COR-L47 (cell line): ENCODE data around the gene CLDND2.

ENCODE experiments used
- DNase-seq: peaks from one replicate; lab custom pipeline; 2025; lab: John Stamatoyannopoulos, UW

Gene CLDND2

DNA sequence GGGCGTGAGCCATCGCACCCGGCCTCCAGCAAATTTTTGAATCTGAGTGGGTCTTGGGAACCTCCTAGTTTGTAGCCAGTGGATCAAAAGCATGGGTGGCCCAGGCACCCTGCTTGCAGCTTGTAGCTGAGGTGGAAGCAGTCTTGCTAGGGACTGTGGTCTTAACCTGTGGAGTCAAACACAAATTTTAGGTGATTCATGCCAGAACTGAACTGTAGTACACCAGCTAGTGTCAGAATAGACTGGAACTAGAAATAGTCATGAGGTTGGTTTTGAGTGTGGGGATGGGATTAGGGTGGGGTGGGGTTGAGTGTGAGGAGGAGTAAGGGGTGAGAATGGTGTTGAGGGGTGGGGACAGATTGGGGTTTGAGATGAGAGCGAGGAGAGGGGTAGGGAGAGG lies 13.2 kb upstream of the CLDND2 start:
- no peak for DNase-seq

DNA sequence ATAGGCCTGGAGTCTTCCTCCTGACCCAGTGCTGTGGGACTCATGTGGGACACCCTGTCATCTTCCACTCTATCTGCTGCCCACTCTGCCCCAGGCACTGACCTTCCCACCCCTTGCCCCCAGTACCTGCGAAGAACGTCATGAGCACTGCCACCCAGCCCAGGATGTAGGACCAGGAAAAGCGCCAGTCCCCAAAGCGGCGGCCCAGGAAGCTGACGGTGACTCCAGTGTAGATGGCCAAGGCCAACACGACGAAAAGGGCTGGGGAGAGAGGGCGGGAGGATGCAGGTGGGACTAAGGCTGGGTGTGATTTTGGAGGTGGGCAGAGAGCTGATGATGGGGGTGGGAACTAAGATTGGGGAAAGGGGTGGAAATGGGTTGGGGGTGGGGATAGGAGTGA lies 11.6 kb upstream of the CLDND2 start:
- DNase-seq = no peak

DNA sequence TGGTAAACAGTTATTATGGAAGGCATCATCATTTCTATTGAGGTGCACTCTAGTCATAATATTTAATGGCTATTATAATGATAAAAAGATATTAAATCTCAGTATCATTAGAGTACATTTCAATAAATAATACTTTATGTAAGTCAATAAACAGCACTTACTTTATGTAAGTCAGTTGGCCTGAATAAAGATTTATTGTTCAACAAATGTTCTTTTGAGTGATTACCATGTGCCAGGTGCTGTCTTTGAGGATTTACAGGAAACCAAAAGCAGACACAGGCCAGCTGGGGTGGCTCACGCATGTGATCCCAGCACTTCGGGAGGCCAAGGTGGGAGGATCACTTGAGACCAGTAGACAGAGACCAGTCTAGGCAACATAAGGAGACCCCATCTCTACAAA lies 8.6 kb upstream of the CLDND2 start:
- DNase-seq = no peak

DNA sequence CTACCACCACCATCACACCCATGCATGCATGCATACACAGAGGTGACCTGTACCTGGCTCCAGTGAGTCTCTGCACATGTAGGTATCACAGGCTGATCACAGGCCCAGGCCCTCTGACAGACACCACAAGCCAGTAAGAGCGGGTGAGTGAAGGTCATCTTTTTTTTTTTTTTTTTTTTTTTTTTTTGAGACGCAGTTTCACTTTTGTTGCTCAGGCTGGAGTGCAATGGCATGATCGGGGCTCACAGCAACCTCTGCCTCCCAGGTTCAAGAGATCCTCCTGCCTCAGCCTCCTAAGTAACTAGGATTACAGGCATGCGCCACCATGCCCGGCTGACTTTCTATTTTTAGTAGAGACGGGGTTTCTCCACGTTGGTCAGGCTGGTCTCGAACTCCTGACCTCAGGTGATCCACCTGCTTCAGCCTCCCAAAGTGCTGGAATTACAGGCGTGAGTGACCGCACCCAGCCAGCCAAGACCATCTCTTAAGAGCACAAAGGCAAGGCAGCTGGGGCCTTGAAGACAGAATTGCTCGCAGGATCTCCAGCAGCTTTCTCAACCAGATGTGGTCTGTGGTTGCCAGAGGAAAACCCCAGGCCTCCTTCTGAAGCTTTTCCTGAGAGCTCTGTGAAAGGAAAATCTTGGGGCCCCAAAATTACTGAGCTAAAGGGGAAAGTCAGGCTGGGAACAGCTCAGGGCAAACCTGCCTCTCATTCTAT lies 6.9 kb upstream of the CLDND2 start:
- no peak for DNase-seq

DNA sequence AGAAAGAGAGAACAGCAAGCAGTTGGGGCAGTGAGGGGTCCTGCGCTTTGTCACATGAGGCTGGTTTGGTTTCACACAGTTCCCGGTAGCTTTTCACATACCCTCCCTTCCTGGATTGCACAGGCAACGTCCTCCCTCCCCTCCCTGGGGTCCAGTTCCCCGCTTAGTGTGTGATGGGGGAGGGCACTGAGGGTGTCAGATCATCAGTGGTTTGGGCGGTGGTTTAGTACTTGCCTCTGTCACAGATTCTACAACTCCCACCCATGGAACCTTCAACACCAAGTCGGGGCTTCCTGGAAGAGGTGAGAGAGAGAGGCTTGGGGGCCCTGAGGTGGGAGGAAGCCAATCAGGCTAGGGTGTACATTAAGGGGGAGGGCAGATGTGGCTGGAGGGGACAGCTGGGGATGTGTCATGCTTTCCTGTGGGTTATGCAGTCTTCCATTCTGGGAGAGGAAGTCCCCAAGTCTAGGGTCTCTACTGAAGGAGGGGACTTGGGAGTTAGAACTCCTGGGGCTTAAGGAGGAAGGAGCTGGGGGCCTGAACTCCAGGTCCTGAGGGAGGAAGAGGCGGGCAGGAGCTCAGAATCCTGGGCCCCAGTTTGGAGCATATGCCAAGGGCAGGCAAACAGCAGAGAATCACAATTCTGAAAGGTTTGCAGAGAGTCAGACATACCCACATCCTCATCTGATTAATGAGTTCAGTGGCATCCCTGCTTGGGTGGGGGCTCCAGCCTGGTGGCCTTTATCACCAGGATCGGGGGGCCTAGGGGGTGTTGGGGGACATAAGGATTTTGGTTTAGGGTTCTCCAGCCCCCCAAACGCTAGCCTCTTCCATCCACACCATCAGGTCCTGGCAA lies 4.1 kb upstream of the CLDND2 start, which contains the start of gene NKG7:
Gene NKG7 (minus strand): TSS at position 6 of the 856 bp plus-strand sequence. CDS start 119 bp downstream, outside the sequence.
- DNase-seq = no peak

DNA sequence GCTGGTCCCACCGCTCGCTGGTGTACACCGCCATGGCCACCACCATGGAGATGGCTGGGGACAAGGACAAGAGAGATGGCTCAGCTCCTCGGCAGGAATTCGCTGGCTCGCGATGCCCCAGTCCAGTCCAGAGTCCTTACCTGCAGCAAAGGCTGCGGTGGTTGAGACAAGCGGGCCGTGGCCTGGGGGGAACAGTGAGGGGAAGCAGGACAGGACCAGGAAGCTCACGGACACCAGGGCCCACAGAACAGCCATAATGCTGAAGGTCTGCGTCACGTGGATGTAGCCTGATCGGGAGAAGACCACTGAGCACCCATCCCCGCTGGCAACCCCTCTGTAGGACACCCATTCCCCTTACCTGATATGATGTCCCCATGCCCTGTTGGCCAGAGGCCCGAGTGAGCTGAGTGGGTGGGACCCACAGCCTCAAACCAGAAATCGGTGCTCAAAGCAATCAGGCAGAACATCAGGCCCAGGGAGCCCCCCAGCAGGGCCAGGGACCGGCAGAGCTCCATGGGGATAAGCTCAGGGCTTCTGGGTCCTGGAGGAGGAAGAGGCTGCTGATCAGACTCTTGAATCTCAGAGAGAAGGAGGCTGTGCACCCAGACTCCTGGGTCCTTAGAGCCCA lies 3.3 kb upstream of the CLDND2 start:
- no peak for DNase-seq

DNA sequence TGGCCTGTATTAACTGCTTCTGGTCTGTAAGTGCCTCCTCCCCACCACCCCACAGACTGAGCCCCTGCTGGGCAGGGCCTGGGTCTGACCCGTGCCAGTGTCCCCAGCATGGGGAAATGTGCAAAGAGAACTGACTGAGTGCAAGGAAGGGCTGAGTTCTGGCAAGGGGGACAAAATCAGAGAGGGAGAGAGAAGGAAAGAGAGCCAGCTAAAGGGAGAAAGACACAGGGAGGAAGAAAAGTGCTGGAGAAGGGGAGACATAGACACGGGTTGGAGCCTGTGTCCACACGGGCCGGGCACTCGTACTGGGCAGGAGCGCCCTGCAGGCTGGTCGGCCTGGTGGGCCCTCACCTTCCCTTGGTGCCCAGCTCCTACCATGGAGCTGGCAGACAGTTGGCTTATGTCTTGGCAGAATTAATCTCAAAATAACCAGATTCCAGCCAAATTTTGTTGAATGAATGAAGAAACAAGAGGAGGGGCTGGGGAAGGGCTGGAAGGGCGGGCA lies 2.4 kb upstream of the CLDND2 start:
- DNase-seq = no peak

DNA sequence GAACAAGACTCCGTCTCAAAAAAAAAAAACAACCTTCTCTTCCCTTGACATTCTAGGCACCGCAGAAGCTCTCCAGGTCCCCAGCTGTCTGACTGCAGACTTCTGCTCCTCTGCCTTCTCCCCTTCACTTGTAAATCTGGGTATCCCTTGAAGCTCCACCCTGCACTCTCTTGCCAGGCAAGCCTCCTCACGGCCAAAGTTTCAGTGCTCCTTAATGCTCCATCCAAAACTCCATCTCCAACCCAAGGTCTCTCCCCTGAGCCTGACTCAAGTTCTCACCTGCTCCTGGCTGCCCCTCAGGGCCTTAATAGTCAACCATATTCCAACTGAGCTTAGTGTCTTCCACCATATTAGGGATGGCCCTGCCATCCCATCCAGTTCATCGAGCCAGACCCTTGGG lies 1.4 kb upstream of the CLDND2 start:
- DNase-seq = no peak

DNA sequence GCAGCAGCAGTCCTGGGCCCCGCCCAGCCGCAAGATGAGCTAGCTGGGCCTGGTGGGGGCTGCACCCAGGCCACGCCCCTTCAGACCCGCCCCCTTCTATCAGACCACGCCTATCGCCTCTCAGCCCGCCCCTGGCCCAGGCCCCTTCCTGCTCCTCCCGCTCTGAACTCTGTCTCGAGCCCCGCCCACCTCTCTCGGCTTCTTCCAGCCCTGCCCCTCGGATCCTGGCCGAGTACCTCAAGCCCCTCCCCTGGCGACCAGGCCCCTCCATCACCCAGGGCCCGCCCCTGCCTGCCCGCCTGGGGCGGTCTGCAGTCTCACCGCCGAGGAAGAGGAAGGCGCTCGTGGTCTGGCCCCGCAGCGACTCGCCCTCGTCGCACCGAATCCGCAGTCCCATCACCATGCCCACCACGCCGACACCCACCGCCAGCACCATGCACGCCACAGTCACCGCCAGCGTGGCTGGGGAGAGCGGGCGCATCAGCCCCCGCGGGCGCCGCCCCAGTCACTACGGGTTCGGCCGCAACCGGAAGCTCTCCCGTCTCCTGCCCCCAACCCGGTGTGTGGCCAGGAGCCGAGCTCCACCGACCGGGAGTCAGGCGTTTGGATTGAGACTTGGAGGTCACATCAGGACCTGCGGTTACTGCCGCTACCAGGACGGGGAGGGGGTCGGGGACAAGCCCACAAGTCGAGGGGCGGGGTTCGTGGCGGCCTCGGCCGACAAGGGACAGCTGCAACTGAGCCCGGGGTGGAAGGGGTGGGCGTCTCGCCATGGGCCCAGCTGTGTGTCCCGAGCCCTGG lies 1.0 kb downstream of the CLDND2 start:
- DNase-seq = no peak

DNA sequence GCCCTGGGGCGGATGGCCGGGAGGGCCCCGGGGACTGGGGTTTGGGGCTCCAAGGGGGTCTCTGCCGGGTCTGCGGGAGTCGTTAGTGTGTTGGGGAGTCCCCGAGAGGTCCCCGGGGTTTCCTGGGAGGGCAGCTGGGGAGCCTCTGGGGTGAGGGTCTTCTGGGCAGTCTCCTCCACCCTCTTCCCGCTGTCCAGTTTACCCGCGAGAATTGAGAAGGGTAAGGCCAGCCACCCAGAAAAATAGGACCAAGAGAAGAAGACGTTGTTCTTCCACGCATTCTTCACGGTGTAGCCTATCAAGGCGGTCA lies 1.6 kb downstream of the CLDND2 start:
- DNase-seq = no peak

DNA sequence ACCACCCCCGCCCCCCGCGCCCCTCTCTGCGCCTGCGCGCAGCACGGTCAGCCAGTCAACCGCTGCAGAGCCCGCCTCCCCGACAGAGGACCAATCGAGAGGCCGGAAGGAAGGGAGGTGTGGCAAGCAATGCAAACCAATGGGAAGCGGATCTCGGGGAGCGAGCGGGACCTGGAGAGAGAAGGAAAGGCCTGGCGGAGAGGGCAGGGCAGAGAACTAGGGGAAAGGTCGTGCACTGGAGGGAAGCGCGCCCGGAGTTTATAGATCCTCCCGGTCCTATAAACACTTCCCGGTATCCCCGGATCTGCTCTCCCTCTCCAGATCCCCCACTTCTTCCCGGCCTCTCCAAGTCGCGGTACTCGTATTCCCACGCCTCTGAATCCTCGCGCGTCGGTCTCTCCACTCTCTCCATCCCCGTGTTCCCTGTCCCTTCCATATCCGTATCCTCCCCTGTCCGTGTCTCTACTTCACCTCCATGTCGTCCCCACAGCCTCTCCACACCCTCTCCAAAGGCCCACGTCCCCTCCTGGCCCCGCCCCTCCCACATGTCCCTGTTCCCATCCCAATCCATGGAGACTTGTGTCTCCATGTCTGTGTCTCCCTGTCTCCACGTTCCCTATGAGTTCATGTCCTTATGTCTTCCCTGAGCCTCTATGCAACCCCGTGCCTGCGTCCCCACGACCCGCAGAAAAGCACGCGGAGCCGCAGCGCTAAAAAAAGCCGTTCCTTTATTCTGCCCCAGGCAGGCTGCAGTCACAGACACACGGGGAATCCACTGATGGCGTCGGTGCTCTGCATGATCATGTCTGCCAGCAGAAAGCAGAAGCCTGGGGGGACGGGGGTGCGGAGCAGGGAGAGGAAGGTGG lies 2.2 kb downstream of the CLDND2 start:
- DNase-seq = peak; percentile 18

DNA sequence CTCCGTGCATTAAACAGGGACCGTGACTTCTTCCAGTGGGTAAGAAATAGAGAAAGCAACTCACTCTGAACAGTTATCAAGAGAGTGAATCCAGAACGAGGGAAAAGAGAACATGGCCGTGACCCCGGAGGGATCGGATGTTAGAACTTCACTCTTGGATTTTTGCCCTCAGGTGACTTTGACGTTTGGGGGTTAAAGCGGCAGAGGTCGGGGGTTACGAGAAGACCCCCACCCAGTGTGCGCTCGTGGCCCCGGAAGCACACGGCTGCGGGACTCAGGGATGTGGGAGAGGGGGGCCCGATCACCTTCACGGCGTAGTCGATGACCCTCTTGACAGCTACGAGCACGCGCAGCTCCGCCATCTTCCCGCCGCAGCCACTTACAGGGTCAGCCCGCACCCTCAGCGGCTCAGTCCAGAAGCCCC lies 2.8 kb downstream of the CLDND2 start, which contains the start of gene ETFB:
Gene ETFB (minus strand): TSS at position 424 of the 424 bp plus-strand sequence. CDS start 62 bp downstream, at position 362.
- no peak for DNase-seq

DNA sequence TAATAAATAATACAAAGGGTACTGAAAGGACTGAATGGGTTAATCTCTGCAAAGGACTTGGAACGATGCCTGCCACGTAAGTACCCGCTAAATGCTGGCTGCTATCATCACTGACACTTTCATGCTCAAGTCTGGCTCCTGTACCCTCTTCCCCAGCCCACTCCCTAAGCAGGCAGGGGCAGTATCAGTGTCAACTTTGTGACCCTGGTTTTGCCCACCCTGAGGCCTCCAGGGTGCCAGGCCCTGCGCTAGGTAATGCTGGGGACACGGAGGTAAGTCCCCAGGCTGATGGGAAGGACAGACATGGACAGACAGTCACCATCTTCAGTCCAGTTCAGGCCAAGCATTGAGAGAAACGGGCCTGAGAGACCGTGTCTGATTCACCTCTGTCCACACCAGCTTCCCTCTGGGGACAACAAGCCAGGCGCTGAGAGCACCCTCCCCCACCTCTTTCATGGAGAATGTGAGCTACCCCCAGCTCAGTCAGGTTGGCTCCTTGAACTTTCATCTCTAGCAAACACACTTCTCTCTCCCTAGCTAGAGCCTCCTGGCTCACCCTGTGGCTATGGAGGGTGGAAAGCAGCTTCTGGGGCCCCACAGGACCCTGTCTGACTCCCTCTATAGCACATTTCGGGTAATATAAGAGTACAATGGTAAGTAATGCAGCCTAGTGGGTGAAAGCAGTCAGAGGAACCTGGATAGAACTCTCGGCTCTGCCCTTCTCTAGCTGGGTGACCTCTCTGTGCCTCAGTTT lies 3.4 kb downstream of the CLDND2 start:
- no peak for DNase-seq

DNA sequence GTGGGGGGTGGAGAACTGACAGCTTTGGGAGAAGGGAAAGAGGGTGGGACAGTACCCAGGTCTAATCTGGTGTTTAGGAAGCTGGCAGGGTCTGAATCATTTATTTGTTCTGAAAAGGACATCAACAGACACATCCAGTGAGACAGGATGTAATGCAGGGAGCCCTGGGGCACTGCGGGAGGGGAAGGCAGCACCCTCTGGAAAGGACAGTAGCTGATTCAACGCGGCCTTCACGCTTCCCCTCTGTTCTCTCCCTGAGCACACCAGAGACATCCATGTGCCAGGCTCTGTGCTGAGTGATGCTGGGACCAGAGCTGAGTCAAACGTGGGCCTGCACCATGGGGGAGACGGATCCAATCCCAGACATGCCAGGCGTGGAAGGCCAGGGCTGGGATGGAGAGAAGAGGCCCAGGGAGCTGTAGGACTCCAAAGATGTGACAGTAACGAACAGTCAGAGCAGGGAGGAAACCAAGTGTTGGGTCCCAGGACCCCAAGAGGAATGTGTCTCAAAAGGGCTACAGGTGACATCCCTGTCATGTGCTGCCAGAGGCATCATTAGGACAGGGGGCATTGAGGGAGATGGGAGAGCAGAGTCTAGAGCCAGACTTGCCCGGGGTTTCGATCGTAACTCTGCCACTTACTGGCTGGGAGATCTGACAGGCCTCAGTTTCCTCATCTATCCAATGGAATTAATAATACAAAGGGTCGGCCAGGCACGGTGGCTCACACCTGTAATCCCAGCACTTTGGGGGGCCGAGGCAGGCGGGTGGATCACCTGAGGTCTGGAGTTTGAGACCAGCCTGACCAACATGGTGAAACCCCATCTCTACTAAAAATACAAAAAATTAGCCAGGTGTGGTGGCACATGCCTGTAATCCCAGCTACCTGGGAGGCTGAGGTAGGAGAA lies 4.3 kb downstream of the CLDND2 start:
- DNase-seq = no peak

DNA sequence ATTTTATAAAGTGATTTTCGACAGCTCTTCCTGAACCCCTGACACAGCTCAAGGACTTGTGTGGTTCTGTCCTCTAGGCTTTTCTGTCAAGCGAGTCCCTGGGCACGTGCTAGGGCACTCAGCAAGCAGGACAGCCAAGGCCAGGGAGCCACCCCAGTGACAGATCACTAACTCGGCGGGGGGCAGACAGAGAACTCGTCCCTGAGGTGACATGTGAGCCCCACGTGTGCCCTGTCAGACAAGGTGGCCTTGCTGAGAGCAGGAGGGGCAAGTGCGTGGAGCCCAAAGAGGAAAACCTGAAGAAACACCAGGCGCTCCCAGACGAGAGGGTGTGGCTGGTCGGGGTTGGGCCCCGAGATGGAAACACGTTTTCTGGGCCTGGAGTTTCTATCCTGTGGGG lies 7.6 kb downstream of the CLDND2 start:
- DNase-seq = no peak

DNA sequence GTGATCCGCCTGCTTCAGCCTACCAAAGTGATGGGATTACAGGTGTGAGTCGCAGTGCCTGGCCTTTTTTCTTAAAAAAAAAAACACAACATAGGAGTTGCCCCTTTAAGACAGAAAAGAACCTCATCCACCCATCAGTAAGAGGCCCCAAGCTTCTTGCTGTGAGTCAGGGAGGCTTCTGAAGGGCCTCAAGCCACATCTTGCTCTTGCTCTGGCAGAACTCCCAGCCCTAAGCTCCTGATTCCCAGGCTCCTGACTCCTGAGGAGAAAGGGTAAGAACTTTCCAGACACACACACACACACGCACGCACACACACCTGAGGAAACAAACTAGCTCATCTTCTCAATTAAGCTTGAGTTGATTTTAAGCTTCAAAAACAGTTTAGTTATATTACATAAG lies 9.5 kb downstream of the CLDND2 start:
- no peak for DNase-seq

DNA sequence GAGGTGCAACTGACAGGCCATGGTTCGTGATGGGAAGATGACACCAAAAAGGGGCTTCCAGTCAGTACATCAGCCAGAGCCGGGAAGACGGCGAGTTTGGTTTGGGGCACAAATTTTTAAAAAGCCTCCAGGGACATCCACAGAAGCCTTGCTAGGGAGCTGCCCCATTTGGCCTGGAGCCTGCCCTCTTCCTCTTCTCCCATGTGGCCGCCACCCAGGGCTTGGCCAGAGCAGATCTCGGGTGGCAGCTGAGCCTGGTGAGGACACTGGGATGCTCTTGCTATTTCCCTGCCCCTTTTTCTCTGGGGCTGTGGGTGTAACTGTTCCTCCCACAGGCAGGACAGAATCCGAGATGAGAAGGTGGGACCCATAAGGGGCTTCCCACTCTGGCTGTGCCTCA lies 10.9 kb downstream of the CLDND2 start:
- DNase-seq = no peak

DNA sequence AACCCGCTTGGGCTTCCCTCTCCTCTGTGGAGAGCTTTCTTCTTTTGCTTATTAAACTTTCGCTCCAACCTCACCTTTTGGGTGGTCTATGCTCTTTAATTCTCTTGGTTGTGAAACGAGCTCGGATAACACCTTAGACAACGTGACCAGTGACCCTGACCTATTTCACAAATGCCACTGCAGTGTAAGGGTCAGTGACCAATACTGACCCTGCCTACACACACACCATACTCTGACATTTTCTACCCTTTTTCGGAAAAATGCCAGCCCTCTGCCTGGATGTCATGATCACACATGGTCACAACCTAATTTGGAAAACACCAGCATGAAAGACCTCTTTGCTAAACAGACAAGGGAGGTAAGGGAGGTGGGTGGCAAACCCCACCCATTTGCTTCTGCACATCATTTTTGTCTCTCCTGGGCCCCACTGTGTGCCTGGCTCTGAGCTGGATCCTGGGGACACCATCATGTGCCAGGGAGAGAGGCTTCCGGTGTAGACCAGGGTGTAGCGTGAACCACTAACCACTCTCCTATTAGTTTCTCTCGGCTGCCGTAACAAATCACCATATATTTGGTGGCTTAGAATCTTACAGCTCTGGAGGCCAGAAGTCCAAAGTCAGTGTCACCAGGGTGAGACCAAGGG lies 12.5 kb downstream of the CLDND2 start:
- no peak for DNase-seq

DNA sequence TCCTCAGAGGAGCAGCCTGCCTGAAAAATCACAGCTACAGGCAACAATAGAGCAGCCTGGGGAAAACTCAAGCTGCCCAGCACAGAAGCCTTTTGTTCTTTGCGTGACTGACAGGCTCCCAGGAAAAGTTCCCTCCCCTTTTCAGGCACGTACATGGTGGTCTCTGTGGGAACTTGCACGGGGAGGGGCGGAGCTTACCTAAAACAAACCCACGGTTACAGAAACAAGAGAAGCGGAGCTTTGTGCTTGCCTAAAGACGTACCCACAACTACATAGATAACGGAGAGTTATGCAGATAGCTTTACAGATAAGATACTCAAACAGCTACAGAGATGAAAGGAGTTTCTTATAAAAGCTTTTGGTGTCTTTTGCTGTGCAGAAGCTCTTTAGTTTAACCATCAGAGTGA lies 14.1 kb downstream of the CLDND2 start:
- DNase-seq = no peak
